GM23338 (cell line): ENCODE measurements around the gene DNAJA1. TPM values are rescaled to one million over a fixed set of nuclear protein-coding genes. Genes with fewer than 3 reads are reported as not detected.
A peak's percentile ranks its signal among the peaks of the same experiment; 100 is the strongest.

ENCODE experiments used
- ATAC-seq: fragments of 200-7000 bp; cut with Tn5 transposase; 3 replicates; pipeline ENCODE4 v1.9.1; 2020
- DNase-seq: peaks from one replicate; pipeline ENCODE4 v3.0.0-alpha.2; 2015; ENCODE audit warnings: low spot score
- H2AFZ ChIP-seq: fragments of 200-600 bp; sonication (generic); 2 replicates; pipeline ENCODE4 v1.8.0; 2016; ENCODE audit warnings: antibody characterized with exemption, mild to moderate bottlenecking, moderate library complexity
- H3F3A ChIP-seq: fragments of 200-600 bp; sonication (generic); replicated peaks from 2 replicates; pipeline ENCODE4 v1.8.0; 2017; ENCODE audit warnings: antibody characterized with exemption, mixed run types, low read depth
- H3K27ac ChIP-seq: fragments of 200-600 bp; sonication (generic); 2 replicates; pipeline ENCODE4 v1.6.1; 2016; ENCODE audit warnings: low read depth
- H3K27me3 ChIP-seq: fragments of 200-600 bp; sonication (generic); 2 replicates; pipeline ENCODE4 v1.8.0; 2016; ENCODE audit warnings: mild to moderate bottlenecking, mixed run types, moderate library complexity; ENCODE audit not compliant: insufficient read depth
- H3K36me3 ChIP-seq: fragments of 200-600 bp; sonication (generic); 2 replicates; pipeline ENCODE4 v1.8.0; 2016; ENCODE audit warnings: mild to moderate bottlenecking; ENCODE audit not compliant: insufficient read depth
- H3K4me1 ChIP-seq: fragments of 200-600 bp; sonication (generic); 2 replicates; pipeline ENCODE4 v1.8.0; 2016; ENCODE audit warnings: mild to moderate bottlenecking, moderate library complexity; ENCODE audit not compliant: insufficient read depth
- H3K4me2 ChIP-seq: fragments of 200-600 bp; sonication (generic); 2 replicates; pipeline ENCODE4 v1.7.1; 2017; ENCODE audit warnings: mixed run types
- H3K4me3 ChIP-seq: fragments of 200-600 bp; sonication (generic); 2 replicates; pipeline ENCODE4 v1.6.1; 2016; ENCODE audit warnings: mixed run types
- H3K79me2 ChIP-seq: fragments of 200-600 bp; sonication (generic); replicated peaks from 2 replicates; pipeline ENCODE4 v1.8.0; 2017; ENCODE audit warnings: mild to moderate bottlenecking; ENCODE audit not compliant: insufficient read depth
- H3K9me2 ChIP-seq: fragments of 200-600 bp; sonication (generic); 2 replicates; pipeline ENCODE4 v1.8.0; 2017; ENCODE audit not compliant: insufficient read depth
- H4K20me1 ChIP-seq: fragments of 200-600 bp; sonication (generic); replicated peaks from 2 replicates; pipeline ENCODE4 v1.8.0; 2017; ENCODE audit warnings: mild to moderate bottlenecking; ENCODE audit not compliant: insufficient read depth
- H3K27ac Mint-ChIP-seq: 2 replicates; pipeline ENCODE4 v1.8.0; 2020; ENCODE audit warnings: inconsistent platforms, mild to moderate bottlenecking, moderate library complexity, mixed read lengths
- H3K27me3 Mint-ChIP-seq: 3 replicates; pipeline ENCODE4 v1.8.0; 2022; ENCODE audit warnings: low read depth, mild to moderate bottlenecking, moderate library complexity, mixed read lengths, inconsistent platforms; ENCODE audit not compliant: insufficient read depth, poor library complexity
- H3K36me3 Mint-ChIP-seq: 3 replicates; pipeline ENCODE4 v1.8.0; 2021; ENCODE audit warnings: low read depth, mild to moderate bottlenecking, inconsistent platforms, moderate library complexity, mixed read lengths
- H3K4me1 Mint-ChIP-seq: 3 replicates; pipeline ENCODE4 v1.8.0; 2020; ENCODE audit warnings: mild to moderate bottlenecking, inconsistent platforms, mixed read lengths
- H3K4me3 Mint-ChIP-seq: 3 replicates; pipeline ENCODE4 v1.8.0; 2021; ENCODE audit warnings: moderate library complexity, mild to moderate bottlenecking, inconsistent platforms, mixed read lengths
- H3K9me3 Mint-ChIP-seq: 3 replicates; pipeline ENCODE4 v1.8.0; 2020; ENCODE audit warnings: moderate library complexity, mild to moderate bottlenecking, inconsistent platforms, mixed read lengths
- CREB1 ChIP-seq: fragments of 250-450 bp; sonication (Bioruptor Pico); IDR thresholded peaks from 2 replicates; pipeline ENCODE4 v1.5.0; 2020; ENCODE audit warnings: low read depth, mild to moderate bottlenecking, moderate library complexity
- EZH2 ChIP-seq: fragments of 200-600 bp; sonication (generic); IDR thresholded peaks from one replicate; pipeline ENCODE4 v1.8.0; 2017; ENCODE audit warnings: antibody characterized with exemption, mild to moderate bottlenecking, low read depth; ENCODE audit not compliant: unreplicated experiment
- EZH2phosphoT487 ChIP-seq: fragments of 200-600 bp; sonication (generic); IDR thresholded peaks from one replicate; pipeline ENCODE4 v1.8.1; 2018; ENCODE audit warnings: antibody characterized with exemption; ENCODE audit not compliant: unreplicated experiment
- JUNB ChIP-seq: IDR thresholded peaks from one replicate; pipeline ENCODE4 v1.6.1; 2016; ENCODE audit warnings: antibody characterized with exemption; ENCODE audit not compliant: unreplicated experiment
- NANOG ChIP-seq: IDR thresholded peaks from 2 replicates; pipeline ENCODE4 v1.6.1; 2016; ENCODE audit warnings: antibody characterized with exemption, borderline replicate concordance
- POLR2AphosphoS5 ChIP-seq: IDR thresholded peaks from 2 replicates; pipeline ENCODE4 v1.6.1; 2016; ENCODE audit warnings: antibody characterized with exemption, low read depth
- STAT1 ChIP-seq: IDR thresholded peaks from one replicate; pipeline ENCODE4 v1.6.1; 2016; ENCODE audit warnings: antibody characterized with exemption; ENCODE audit not compliant: unreplicated experiment
- ZNF114 ChIP-seq: fragments of 250-450 bp; sonication (Bioruptor Pico); IDR thresholded peaks from 2 replicates; pipeline ENCODE4 v1.5.0; 2020; ENCODE audit warnings: mild to moderate bottlenecking, moderate library complexity
- polyA plus RNA-seq: library from polyadenylated mRNA; unstranded; fragments of >200 nt; fragmentation: Nextera tagmentation; extraction: Ambion mirVana; gene quantifications from 2 replicates; pipeline ENCODE4 v1.2.1, GENCODE V29; 2016
- total RNA-seq: library from RNA; depleted of rRNA; stranded (reverse); fragments of >200 nt; shearing (Covaris generic); gene quantifications from 2 replicates; pipeline ENCODE4 v1.2.3, GENCODE V29; 2014
- TF ChIP-seq, protein P1 (sequence below): IDR thresholded peaks from one replicate; pipeline ENCODE4 v1.6.1; 2018; ENCODE audit warnings: antibody characterized with exemption; ENCODE audit not compliant: unreplicated experiment
- TF ChIP-seq, protein P2 (sequence below): fragments of 250-450 bp; sonication (Bioruptor Pico); IDR thresholded peaks from 2 replicates; pipeline ENCODE4 v1.5.0; 2020; ENCODE audit warnings: mild to moderate bottlenecking, moderate library complexity

The DNAJA1 gene
- total and polyA plus RNA-seq, 2 experiments from 2014 or later = 95.4 to 115 TPM

DNA sequence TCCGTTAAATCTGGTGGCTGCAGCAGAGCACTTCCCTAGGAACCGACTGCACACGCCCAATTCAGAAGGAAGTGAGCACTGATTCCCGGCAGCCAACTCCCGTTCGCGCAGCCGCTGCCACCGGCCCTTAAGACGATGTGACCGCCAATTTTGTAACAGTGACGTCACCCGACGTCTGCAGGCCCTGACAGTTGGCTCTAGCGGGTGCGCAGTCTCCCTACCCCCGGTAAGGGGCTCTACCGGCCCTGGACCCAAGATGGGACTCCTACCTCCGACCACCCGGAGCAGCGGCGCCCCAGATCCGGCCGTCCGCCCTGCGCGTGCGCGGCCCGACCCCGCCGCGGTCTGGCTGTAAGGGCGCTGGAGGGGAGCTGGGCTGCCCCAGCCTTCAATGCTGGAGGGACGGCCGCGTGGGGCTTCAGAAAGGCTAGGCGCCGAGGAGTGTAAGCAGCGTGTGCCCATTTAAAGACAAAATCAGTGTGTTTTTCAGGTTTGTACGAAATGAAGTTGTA, 19.1 kb downstream of the DNAJA1 start:
- Mint-ChIP-seq H3K4me3 (peak overlapping the region; percentile 82), H3K27me3 (peaks cover 2% of the 10 kb centered on the region), H3K4me1 (peaks cover 22% of the 10 kb centered on the region), H3K36me3 (peaks cover 26% of the 10 kb centered on the region), H3K9me3 (no peaks in the 10 kb centered on the region), H3K27ac (peak overlapping the region; percentile 86)
- H3K9me2 ChIP-seq = no peaks in the 10 kb centered on the region
- H2AFZ ChIP-seq = peak overlapping the region; percentile 29
- H3K4me2 ChIP-seq = peak overlapping the region; percentile 81
- H3K4me3 ChIP-seq = peak overlapping the region; percentile 64
- peak overlapping the region; percentile 70 for H3K27ac ChIP-seq
- no peaks in the 10 kb centered on the region for H3K27me3 ChIP-seq
- H3K4me1 ChIP-seq = peaks cover 16% of the 10 kb centered on the region
- ATAC-seq (peak; percentile 90), DNase-seq (peak; percentile 89)
- TF ChIP-seq, protein P1, sequence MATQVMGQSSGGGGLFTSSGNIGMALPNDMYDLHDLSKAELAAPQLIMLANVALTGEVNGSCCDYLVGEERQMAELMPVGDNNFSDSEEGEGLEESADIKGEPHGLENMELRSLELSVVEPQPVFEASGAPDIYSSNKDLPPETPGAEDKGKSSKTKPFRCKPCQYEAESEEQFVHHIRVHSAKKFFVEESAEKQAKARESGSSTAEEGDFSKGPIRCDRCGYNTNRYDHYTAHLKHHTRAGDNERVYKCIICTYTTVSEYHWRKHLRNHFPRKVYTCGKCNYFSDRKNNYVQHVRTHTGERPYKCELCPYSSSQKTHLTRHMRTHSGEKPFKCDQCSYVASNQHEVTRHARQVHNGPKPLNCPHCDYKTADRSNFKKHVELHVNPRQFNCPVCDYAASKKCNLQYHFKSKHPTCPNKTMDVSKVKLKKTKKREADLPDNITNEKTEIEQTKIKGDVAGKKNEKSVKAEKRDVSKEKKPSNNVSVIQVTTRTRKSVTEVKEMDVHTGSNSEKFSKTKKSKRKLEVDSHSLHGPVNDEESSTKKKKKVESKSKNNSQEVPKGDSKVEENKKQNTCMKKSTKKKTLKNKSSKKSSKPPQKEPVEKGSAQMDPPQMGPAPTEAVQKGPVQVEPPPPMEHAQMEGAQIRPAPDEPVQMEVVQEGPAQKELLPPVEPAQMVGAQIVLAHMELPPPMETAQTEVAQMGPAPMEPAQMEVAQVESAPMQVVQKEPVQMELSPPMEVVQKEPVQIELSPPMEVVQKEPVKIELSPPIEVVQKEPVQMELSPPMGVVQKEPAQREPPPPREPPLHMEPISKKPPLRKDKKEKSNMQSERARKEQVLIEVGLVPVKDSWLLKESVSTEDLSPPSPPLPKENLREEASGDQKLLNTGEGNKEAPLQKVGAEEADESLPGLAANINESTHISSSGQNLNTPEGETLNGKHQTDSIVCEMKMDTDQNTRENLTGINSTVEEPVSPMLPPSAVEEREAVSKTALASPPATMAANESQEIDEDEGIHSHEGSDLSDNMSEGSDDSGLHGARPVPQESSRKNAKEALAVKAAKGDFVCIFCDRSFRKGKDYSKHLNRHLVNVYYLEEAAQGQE = no peak
- no peak for TF ChIP-seq EZH2phosphoT487
- TF ChIP-seq JUNB = no peak
- TF ChIP-seq POLR2AphosphoS5 = peak; percentile 62; the same call in 1 of the 2 replicates
- no peak for TF ChIP-seq ZNF114 (CRISPR knock-in tag)
- no peak for TF ChIP-seq STAT1
- no peak for TF ChIP-seq NANOG
- TF ChIP-seq CREB1 (CRISPR knock-in tag) = peak; percentile 95
- no peaks in the 10 kb centered on the region for H3K79me2 ChIP-seq
- peaks cover 4% of the 10 kb centered on the region; the same call in 1 of the 2 replicates for H4K20me1 ChIP-seq
- 0 out of 2 replicates have a peak, but pooled peaks cover 11% of the 10 kb centered on the region for H3F3A ChIP-seq
- peaks cover 20% of the 10 kb centered on the region; the same call in 1 of the 2 replicates for H3K36me3 ChIP-seq

DNA sequence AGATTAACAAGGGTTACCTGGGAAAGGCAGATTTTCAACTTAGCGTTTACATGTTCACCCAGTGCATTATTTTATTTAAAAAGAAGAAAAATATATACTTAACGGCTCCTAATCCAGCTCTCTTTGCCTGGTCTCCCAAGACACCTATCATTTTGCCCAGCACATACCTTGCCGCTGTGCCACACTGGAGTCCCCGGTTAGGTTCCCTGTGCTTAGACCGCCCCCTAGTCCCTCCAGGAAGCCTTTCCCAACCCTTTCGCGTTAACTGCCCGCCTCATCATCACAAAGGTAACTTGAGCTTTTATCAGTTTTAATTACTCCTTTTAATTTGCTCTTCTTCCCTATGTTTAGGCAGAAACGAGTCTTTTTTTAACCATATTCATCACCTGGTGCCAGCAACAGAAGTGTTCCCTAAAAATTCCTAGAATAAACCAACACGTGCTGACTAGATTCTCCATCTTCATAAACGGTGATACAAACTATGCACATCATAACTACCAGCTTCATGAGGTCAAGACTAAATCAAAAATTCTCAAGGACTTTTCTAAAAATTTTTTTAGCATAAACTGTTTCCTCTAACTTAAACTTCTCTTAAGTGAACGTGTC, 19.7 kb downstream of the DNAJA1 start:
- Histone ChIP-seq H4K20me1 (no peaks in the 10 kb centered on the region; the same call in 1 of the 2 replicates), H3K27me3 (no peaks in the 10 kb centered on the region), H2AFZ (0 out of 2 replicates have a peak overlapping the region, but pooled peaks have one; percentile 29), H3K27ac (peak overlapping the region; percentile 70; the same call in 1 of the 2 replicates), H3K4me1 (peaks cover 16% of the 10 kb centered on the region), H3F3A (0 out of 2 replicates have a peak, but pooled peaks cover 9% of the 10 kb centered on the region), H3K9me2 (no peaks in the 10 kb centered on the region), H3K79me2 (no peaks in the 10 kb centered on the region), H3K4me3 (peak overlapping the region; percentile 64), H3K36me3 (peaks cover 15% of the 10 kb centered on the region; the same call in 1 of the 2 replicates), H3K4me2 (peak overlapping the region; percentile 81)
- H3K4me1 Mint-ChIP-seq = peaks cover 22% of the 10 kb centered on the region
- peaks cover 28% of the 10 kb centered on the region for H3K36me3 Mint-ChIP-seq
- DNase-seq (peak; percentile 81), ATAC-seq (peak; percentile 76)
- peak overlapping the region; percentile 82 for H3K4me3 Mint-ChIP-seq
- no peaks in the 10 kb centered on the region for H3K9me3 Mint-ChIP-seq
- peak overlapping the region; percentile 77 for H3K27ac Mint-ChIP-seq
- H3K27me3 Mint-ChIP-seq = peaks cover 2% of the 10 kb centered on the region
- TF ChIP-seq, protein P2, sequence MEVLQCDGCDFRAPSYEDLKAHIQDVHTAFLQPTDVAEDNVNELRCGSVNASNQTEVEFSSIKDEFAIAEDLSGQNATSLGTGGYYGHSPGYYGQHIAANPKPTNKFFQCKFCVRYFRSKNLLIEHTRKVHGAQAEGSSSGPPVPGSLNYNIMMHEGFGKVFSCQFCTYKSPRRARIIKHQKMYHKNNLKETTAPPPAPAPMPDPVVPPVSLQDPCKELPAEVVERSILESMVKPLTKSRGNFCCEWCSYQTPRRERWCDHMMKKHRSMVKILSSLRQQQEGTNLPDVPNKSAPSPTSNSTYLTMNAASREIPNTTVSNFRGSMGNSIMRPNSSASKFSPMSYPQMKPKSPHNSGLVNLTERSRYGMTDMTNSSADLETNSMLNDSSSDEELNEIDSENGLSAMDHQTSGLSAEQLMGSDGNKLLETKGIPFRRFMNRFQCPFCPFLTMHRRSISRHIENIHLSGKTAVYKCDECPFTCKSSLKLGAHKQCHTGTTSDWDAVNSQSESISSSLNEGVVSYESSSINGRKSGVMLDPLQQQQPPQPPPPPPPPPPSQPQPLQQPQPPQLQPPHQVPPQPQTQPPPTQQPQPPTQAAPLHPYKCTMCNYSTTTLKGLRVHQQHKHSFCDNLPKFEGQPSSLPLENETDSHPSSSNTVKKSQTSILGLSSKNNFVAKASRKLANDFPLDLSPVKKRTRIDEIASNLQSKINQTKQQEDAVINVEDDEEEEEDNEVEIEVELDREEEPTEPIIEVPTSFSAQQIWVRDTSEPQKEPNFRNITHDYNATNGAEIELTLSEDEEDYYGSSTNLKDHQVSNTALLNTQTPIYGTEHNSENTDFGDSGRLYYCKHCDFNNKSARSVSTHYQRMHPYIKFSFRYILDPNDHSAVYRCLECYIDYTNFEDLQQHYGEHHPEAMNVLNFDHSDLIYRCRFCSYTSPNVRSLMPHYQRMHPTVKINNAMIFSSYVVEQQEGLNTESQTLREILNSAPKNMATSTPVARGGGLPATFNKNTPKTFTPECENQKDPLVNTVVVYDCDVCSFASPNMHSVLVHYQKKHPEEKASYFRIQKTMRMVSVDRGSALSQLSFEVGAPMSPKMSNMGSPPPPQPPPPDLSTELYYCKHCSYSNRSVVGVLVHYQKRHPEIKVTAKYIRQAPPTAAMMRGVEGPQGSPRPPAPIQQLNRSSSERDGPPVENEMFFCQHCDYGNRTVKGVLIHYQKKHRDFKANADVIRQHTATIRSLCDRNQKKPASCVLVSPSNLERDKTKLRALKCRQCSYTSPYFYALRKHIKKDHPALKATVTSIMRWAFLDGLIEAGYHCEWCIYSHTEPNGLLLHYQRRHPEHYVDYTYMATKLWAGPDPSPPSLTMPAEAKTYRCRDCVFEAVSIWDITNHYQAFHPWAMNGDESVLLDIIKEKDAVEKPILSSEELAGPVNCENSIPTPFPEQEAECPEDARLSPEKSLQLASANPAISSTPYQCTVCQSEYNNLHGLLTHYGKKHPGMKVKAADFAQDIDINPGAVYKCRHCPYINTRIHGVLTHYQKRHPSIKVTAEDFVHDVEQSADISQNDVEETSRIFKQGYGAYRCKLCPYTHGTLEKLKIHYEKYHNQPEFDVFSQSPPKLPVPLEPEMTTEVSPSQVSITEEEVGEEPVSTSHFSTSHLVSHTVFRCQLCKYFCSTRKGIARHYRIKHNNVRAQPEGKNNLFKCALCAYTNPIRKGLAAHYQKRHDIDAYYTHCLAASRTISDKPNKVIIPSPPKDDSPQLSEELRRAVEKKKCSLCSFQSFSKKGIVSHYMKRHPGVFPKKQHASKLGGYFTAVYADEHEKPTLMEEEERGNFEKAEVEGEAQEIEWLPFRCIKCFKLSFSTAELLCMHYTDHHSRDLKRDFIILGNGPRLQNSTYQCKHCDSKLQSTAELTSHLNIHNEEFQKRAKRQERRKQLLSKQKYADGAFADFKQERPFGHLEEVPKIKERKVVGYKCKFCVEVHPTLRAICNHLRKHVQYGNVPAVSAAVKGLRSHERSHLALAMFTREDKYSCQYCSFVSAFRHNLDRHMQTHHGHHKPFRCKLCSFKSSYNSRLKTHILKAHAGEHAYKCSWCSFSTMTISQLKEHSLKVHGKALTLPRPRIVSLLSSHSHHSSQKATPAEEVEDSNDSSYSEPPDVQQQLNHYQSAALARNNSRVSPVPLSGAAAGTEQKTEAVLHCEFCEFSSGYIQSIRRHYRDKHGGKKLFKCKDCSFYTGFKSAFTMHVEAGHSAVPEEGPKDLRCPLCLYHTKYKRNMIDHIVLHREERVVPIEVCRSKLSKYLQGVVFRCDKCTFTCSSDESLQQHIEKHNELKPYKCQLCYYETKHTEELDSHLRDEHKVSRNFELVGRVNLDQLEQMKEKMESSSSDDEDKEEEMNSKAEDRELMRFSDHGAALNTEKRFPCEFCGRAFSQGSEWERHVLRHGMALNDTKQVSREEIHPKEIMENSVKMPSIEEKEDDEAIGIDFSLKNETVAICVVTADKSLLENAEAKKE (CRISPR knock-in tag) = no peak
- TF ChIP-seq EZH2 = no peak
